Measurements from ENCODE around the gene EXOC1.

The EXOC1 gene

GRCh38 chr4:55820279-55820678 lies 33.2 kb upstream of the EXOC1 start:
- in situ Hi-C loops (cut with HindIII; ENCODE audit: low sequenced_read_pairs) = no loop called here
- no peak for TF ChIP-seq CTCF (IDR thresholded peaks at IDR 0.05; ENCODE audit: low read depth, low read length)
- no peak for DNase-seq (ENCODE audit: low read depth, low spot score)
- no peak overlapping the region for H3K4me3 ChIP-seq (ENCODE audit: low read depth, low read length)

GRCh38 chr4:55822329-55822728 lies 31.1 kb upstream of the EXOC1 start:
- in situ Hi-C loops (cut with HindIII; ENCODE audit: low sequenced_read_pairs) = no loop called here
- no peak for TF ChIP-seq CTCF (IDR thresholded peaks at IDR 0.05; ENCODE audit: low read depth, low read length)
- no peak overlapping the region for H3K4me3 ChIP-seq (ENCODE audit: low read depth, low read length)
- no peak for DNase-seq (ENCODE audit: low read depth, low spot score)

- DNase-seq (ENCODE audit: low read depth, low spot score) = no peak
- in situ Hi-C loops (cut with HindIII; ENCODE audit: low sequenced_read_pairs) = no loop called here
- no peak for TF ChIP-seq CTCF (IDR thresholded peaks at IDR 0.05; ENCODE audit: low read depth, low read length)
- H3K4me3 ChIP-seq (ENCODE audit: low read depth, low read length) = no peak overlapping the region
Measured at GRCh38 chr4:55824865-55825264, 28.6 kb upstream of the EXOC1 start.

GRCh38 chr4:55826986-55827385 lies 26.5 kb upstream of the EXOC1 start:
- DNase-seq (ENCODE audit: low read depth, low spot score) = no peak
- TF ChIP-seq CTCF (IDR thresholded peaks at IDR 0.05; ENCODE audit: low read depth, low read length) = no peak
- H3K4me3 ChIP-seq (ENCODE audit: low read depth, low read length) = no peak overlapping the region
- in situ Hi-C loops (cut with HindIII; ENCODE audit: low sequenced_read_pairs) = no loop called here

- DNase-seq (ENCODE audit: low read depth, low spot score) = no peak
- H3K4me3 ChIP-seq (ENCODE audit: low read depth, low read length) = no peak overlapping the region
- no peak for TF ChIP-seq CTCF (IDR thresholded peaks at IDR 0.05; ENCODE audit: low read depth, low read length)
- in situ Hi-C loops (cut with HindIII; ENCODE audit: low sequenced_read_pairs) = no loop called here
Measured at GRCh38 chr4:55827582-55827981, 25.9 kb upstream of the EXOC1 start.

- TF ChIP-seq CTCF (IDR thresholded peaks at IDR 0.05; ENCODE audit: low read depth, low read length) = no peak
- in situ Hi-C loops (cut with HindIII; ENCODE audit: low sequenced_read_pairs) = no loop called here
- DNase-seq (ENCODE audit: low read depth, low spot score) = no peak
- H3K4me3 ChIP-seq (ENCODE audit: low read depth, low read length) = no peak overlapping the region
Measured at GRCh38 chr4:55830048-55830447, 23.4 kb upstream of the EXOC1 start.

GRCh38 chr4:55830716-55831115 lies 22.7 kb upstream of the EXOC1 start:
- H3K4me3 ChIP-seq (ENCODE audit: low read depth, low read length) = no peak overlapping the region
- in situ Hi-C loops (cut with HindIII; ENCODE audit: low sequenced_read_pairs) = no loop called here
- TF ChIP-seq CTCF (IDR thresholded peaks at IDR 0.05; ENCODE audit: low read depth, low read length) = no peak
- no peak for DNase-seq (ENCODE audit: low read depth, low spot score)

All from astrocyte of the spinal cord (primary cell).